ENCODE data around the gene CLMN.
"Not testable (repeated sequence)": the region's sequence is repeated elsewhere in the genome, so short reads cannot be mapped to it uniquely, and the experiment has no call there.

Gene CLMN

GRCh38 chr14:95151561-95151960 is 168.1 kb downstream of the CLMN start:
- no peak for DNase-seq

- DNase-seq = no peak
Measured at GRCh38 chr14:95150910-95151309, 168.8 kb downstream of the CLMN start.

DNA sequence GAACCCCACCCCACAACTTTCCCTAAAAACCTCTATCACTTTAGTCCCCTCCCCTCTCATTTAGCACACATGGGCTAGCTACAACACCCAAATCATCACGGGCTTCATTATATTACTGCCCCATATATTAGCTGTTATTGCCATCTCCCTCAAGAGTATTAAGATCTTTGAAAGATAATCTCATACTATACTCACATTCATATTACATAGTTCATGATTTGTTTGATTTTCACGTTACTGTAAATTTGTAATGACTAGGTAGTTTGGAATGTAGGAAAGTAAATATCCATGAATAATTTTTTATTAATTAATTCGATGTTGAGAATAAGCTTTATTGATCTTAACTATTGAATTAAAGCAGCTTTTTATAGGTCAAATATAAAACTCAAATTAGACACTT is 170.3 kb downstream of the CLMN start:
- no peak for DNase-seq

- no peak for DNase-seq
Measured at GRCh38 chr14:95147597-95147996, 172.1 kb downstream of the CLMN start.

DNA sequence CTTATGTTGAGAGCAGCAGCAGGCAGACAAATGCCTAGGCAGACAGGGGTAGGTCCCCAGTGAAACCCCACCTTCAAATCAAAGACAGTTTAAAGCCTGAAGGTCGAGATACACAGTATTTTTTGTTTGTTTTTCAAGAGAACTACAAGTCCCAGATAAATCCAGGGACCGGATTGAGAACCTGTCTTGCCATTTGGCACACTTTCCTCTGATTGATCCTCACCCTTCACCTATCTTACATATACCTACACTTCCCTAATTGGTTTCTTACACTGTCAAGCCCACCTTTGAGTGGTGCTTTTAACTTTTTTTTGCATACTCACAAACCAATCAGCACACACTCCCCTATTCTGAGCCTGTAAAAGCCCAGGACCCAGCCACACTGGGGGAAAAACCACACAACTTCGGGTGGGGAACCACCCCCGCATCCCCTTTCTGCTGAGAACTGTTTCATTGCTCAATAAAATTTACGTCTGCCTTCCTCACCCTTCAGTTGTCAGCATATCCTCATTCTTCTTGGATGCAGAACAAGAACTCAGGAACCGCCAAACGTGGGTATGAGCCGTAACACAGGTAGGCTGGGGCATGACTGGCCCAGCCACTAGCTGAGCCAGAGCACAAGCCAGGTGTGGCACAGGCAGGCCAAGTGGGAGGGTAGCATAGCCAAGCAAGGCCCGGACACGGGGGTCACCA is 173.5 kb downstream of the CLMN start:
- no peak for DNase-seq

- no peak for DNase-seq
Measured at GRCh38 chr14:95144849-95145248, 174.9 kb downstream of the CLMN start.

GRCh38 chr14:95143808-95144620 is 175.7 kb downstream of the CLMN start:
- no peak for DNase-seq

- no peak for DNase-seq
Measured at GRCh38 chr14:95142208-95142607, 177.5 kb downstream of the CLMN start.

DNA sequence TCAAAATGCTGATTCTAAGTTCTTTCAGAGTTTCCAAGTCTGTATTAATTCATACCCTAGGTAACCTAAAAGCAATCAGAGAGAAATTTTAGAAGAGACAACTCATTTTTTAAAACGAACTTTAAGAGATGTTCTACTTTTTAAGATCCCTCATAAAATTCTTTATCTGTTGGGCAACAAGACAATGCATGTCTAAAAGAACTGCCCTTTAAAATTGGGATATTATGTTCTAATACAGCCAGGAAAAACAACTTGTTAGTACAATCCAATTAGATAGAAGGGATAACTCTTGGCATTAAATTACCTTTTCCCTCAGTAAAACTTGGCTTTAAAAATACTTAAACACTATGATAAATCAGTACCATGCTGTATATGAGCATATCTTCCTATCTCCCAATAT is 178.0 kb downstream of the CLMN start:
- DNase-seq = no peak

- no peak for DNase-seq
Measured at GRCh38 chr14:95140060-95140858, 179.4 kb downstream of the CLMN start.

GRCh38 chr14:95138876-95139275 is 180.8 kb downstream of the CLMN start:
- DNase-seq = no peak

- not testable (repeated sequence) for DNase-seq
Measured at GRCh38 chr14:95138455-95138854, 181.3 kb downstream of the CLMN start.

GRCh38 chr14:95137804-95138167 is 181.9 kb downstream of the CLMN start:
- DNase-seq = no peak

GRCh38 chr14:95137164-95137803 is 182.4 kb downstream of the CLMN start:
- DNase-seq = no peak

- DNase-seq = no peak
Measured at GRCh38 chr14:95136631-95137030, 183.1 kb downstream of the CLMN start.

DNA sequence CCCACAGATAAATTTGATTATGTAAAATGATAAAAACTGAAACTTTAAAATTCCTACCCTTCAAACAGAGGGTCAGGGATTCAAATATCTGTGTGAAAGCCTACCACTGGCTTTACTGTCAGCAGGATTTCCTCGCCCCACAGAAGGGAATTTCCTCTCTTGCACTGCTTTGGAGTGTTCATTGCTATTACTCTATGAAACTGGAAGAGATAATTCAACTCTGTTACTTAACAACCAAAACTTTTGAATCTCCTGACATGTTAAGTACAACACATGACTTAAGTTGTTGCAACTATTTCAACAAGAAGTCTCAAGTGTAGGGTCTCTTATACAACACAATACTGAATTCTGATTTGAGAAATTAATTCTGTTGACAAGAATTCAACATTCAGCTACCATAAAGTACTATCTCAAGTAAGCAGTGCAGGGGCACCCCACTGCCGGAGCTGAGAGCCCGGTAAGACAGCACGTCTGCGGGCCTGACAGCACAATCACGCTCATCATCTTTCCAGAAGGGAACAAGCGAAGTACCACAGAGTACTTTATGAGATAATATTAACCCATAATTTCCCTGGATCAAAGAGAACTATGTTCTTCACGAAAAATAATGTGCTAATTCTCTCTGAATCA is 185.3 kb downstream of the CLMN start:
- DNase-seq = no peak

DNA sequence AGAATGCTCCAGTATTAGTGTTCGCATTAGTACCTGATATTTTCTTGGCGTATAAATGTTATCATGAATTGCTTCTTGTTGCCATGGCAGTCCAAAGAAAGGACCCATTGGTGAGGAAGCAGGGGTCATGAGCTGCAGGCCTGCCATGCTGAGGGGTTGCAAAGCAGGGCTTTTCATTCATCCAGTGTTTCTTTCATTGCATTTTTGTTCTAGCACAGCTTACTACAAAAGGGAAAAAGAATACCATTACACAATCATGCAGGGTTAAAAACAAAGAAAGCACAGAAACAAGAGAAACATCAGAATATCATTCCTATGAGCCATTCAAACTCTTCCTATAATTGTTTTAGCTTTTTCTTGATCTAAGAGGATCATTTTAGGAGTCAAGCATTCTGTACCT is 186.4 kb downstream of the CLMN start:
- no peak for DNase-seq

GRCh38 chr14:95132760-95133159 is 186.9 kb downstream of the CLMN start:
- no peak for DNase-seq

Data from central memory CD4-positive, alpha-beta T cell (primary cell).